TTC549 (cell line): ENCODE measurements around the gene LMBRD2.
"Not testable (repeated sequence)": the region's sequence is repeated elsewhere in the genome, so short reads cannot be mapped to it uniquely, and the experiment has no call there.

Source experiments
- FAIRE-seq: peaks from 2 replicates; lab custom pipeline; 2012; peaks lifted over from hg19 to GRCh38; lab: Jason Lieb, UNC

Gene LMBRD2

GRCh38 chr5:36160617-36161016 is 8.9 kb upstream of the LMBRD2 start:
- FAIRE-seq = no peak

DNA sequence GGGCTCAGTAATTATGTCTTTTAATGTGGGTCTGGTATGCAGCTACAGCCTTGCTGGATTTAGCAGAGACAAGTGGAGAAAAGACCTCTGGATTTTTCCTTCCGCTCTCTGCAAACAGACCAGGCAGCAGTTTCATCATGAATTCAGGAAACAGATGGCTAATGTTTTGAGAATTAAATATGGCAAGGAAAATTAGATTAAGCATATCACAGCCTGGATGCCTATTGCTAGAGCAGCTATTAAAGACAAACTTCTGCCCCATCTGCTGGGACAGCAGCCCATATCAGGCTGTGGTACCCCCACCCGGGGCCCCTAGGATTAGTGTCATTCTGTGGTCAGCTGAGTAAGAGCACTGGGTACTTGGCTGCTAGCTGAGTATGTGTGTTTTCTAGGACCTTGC is 6.5 kb upstream of the LMBRD2 start:
- no peak for FAIRE-seq

GRCh38 chr5:36156619-36157018 is 4.9 kb upstream of the LMBRD2 start:
- FAIRE-seq = no peak

DNA sequence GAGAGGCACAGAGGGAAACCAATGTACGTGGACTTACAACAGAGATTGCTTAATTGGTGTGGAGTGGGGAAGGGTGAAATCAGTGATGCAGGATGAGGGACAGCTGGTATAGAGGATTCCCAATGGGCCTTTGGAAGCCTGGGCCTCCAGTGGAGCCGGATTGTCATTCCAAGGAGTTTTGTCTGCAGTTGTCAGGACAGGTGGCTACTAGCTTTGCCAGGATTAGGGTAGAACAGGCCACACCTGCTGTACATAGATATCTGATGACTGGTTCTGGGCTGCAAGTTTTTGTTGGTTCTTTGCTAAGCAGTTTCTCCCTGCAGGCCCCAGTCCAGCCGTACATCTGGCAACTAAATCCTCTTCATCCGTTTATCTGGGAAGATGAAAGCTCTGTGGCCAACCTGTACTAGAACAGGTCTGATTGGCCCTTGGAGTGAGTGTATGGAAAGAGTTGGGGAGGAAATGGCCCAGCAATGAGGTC is 4.5 kb upstream of the LMBRD2 start:
- FAIRE-seq = no peak

- FAIRE-seq = no peak
Observed at GRCh38 chr5:36155291-36155690, 3.6 kb upstream of the LMBRD2 start.

DNA sequence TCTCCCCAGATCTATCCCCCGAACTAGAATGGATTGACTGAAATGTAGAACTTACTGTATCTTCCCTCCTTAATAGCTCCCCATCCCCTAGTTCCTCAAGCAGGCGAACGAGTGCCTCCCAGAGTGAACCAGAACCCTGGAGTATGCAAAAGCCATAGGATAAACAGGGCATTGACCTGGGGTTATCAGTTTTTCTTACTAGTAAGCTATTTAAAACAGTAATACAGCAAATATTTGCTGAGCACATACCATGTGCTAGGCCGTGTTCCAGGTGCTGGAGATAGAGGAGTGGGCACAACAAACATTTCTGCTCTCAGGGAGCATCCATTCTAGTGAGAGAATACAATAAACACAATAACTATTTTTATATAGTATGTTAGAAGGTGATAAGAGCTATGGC is 2.0 kb upstream of the LMBRD2 start:
- FAIRE-seq = no peak

DNA sequence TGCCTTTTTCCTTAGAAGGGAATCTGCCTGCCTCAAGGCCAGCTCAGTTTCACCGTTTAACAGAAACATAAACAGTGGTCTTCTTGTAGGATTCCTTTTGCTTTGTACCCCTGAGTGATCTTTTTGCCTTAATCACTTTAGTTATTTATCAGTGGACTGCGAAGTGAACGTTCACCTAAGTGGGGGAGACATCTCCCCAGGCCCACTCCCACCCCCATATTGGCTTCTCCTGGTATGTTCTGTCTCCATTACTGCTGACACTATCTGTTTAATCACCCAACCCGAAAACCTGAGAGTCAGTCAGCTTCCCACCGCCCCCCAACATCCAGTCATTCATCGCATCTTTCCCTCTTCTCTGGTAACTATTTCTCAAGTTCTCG is 1.6 kb upstream of the LMBRD2 start:
- no peak for FAIRE-seq

- FAIRE-seq = no peak
Observed at GRCh38 chr5:36152324-36153297, 924 bp upstream of the LMBRD2 start.

DNA sequence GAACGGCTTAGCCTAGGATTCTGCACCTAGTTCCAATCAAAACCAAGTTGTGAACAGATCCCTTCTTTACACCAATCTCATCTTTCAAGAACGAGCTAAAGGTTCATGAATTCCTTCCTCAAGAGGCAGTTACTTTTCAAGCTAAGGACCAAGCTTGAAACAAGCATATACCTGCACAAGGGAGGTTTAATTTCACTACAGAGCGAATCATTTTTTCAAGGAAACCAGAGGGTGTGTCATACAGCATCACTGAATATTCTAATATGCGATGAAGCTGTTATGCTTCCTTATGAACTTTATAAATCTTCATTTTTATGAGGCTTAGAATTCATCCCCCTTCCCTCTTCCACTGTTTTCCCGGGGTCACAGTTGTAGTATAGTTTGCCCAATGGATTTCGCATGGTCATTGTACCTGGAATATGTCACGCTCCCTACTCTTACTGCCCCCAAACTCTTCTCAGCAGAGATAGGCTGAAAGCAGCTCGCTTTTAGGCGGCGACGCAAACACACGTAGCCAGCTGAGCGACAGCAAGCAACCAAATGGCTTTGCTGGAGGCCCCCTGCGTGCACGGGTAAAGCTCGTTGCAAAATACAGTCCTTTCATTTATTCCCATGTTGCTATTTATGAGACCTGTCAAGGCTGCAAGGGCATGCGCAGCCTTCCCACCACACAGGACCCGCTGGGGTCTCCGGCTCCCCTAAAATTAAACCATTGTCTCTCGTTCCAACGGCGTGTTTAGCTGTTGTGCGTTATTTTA is 832 bp downstream of the LMBRD2 start:
- FAIRE-seq = no peak

- FAIRE-seq = no peak
Observed at GRCh38 chr5:36147681-36148080, 4.0 kb downstream of the LMBRD2 start.

DNA sequence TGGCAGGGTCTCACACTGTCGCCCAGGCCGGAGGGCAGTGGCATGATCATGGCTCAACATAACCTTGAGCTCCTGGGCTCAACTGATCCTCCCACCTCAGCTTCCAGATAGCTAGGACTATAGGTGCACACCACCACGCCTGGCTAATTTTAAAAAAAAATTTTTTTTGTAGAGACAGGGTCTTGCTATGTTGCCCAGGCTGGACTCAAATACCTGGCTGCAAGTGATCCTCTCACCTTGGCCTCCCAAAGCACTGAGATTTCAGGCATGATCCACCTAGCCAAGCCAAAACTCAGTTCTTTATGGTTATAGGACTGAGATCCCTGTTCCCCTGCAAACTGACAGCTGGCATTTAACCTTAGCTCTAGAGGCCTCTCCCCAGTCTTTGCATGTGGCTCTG is 5.3 kb downstream of the LMBRD2 start:
- FAIRE-seq = no peak

DNA sequence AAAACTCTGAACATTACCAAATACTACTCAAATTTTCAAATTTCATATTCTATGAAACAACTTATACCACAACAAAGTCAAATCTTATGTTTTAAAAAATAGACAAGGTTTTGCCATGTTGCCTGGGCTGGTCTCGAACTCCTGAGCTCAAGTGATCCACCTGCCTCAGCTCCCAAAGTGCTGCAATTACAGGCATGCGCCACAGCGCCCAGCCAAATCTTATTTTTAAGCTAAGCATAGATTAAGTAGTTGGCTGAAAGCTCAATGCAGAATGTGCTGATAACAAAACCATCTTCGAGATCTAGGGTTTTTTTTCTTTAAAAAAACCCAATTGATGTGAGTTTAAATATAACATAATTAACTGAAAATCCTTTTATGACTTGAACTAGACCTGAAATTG is 6.4 kb downstream of the LMBRD2 start:
- FAIRE-seq = no peak

GRCh38 chr5:36138900-36139683 is 12.6 kb downstream of the LMBRD2 start:
- no peak for FAIRE-seq

DNA sequence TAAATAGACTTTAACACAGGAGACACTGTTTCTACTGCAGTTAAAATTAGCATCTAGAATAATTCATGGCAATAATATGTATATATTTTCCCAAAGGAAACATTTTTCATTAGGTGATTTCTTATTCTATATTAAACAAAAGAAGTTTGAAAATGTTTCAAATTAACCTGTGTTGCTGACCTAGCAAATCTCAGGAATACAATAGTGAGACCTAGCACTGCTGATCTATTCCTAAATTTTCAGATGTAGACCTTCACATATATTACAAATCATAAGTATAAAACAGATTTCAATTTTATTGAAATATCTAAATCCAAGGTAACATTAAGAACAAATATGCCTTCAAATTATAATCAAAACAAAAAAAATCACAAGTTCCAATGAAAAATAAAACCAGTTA is 15.1 kb downstream of the LMBRD2 start:
- FAIRE-seq = peak; percentile 43

DNA sequence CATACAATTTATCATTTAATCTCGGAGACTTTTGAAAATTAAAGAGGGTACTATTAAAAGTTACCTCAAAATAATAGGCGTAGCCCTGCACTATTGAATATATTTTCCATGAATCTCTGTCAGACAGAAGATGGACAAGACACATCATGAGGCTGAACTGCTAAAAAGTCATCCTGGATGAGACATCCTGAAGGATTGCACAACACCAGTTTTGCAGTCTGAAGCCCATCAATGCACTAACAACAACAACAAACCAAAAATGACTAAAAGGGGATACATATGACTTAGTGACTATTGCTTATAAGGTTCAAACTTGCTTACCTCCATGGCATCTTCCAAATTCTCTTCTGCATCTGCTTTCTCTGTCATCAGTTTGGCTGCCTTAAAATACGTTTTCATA is 15.7 kb downstream of the LMBRD2 start:
- FAIRE-seq = no peak

DNA sequence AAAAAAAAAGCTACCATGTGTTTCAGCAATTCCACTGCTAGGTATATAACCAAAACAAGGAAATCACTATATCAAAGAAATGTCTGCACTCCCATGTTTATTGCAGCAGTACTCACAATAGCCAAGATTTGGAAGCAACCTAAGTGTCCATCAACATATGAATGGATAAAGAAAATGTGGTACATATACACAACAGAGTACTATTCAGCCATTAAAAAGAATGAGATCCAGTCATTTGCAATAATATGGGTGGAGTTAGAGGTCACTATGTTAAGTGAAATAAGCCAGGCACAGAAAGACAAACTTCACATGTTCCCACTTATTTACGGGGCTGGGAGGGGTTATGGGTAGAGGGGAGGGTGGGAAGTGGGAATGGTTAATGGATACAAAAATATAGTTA is 18.7 kb downstream of the LMBRD2 start:
- FAIRE-seq = not testable (repeated sequence)

DNA sequence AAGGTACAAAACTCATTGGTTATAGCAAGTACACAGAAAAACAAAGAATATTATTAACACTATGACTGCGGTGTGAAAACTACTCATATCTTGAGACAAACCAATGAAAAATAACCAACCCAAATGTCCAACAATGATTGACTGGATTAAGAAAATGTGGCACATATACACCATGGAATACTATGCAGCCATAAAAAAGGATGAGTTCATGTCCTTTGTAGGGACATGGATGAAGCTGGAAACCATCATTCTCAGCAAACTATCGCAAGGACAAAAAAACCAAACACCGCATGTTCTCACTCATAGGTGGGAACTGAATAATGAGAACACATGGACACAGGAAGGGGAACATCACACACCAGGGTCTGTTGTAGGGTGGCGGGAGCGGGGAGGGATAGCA is 22.0 kb downstream of the LMBRD2 start:
- not testable (repeated sequence) for FAIRE-seq

DNA sequence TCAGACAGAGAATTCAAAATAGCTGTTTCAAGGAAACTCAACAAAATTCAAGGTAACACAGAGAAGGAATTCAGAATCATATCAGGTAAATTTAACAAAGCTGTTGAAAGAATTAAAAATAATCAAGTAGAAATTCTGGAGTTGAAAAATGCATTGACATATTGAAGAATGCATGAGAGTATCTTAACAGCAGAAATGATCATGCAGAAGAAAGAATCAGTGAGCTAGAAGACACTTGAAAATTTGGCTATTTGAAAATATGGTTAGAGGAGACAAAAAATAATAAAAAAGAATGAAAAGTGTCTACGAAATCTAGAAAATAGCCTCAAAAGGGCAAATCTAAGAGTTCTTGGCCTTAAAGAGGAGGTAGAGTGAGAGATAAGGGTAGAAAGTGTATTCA is 22.9 kb downstream of the LMBRD2 start:
- no peak for FAIRE-seq

DNA sequence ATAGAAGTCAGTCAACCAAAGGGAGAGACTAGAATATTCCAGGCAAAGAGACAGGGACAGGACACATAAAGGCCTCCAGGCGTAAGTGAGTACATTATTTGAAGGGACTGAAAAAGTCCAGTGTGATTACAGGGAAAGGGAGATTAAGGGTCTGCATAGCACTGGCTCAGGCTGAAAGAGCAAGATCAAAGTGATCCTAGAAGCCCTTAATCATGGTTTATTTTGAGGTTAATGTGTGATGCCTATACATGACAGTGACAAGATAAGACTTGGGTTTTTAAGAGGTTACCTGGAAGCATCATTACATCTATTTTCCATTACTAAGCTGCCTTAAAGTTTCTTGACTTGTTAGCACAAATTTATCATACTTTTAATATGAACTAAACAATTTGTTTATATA is 25.8 kb downstream of the LMBRD2 start:
- no peak for FAIRE-seq

- FAIRE-seq = no peak
Observed at GRCh38 chr5:36111238-36111637, 40.4 kb downstream of the LMBRD2 start.

DNA sequence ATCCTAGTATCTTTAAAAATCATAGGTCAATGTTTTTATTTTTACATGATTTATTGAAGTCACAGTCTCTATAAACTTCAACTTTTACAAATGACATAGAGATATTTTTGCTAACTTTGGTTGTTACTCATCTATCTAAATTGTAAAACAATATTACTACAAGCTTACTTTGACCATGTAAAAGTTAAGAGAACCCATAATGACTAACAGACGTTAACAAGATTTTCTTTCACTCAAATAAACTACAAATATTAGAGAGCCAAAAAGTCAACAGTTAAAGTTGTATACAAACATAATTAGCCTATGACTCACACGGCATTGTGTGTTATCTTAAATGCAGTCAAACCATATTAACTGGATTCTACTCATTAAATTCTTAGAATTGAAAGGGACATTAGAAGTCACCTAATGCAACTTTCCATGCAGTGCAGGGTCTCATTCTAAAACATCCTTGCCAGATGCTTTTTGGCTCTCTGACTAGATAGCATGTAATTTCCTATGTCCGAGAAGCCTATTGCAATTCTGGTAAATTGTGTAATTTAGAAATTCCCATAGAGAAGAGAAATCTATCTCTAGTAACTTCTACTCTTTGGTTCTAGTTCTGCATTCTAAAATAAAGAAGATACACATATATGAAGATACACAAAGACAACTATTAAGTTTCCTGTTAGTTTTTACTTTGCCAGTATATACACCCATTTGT is 42.8 kb downstream of the LMBRD2 start:
- FAIRE-seq = peak; percentile 58

DNA sequence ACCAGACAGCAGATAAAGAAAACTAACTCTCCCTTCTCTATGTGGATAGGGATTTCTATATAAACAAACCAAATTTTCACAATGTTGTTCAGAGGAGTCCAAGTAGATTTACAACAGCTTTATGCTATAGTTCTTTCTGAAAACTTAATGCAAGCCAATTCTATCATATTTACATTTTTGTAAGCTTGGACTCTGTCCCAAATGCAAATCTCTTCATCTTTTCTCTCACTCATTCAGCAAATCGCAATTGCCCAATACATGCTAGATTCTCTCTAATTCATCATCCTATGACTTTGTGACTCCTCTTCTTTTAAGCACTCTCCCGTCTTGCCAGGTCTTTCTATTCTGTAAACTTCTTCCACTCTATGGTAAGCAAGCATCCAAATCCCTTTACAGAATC is 45.9 kb downstream of the LMBRD2 start:
- no peak for FAIRE-seq
